ENCODE measurements around the gene ATIC.

Gene ATIC

GRCh38 chr2:215272918-215273317, 38.9 kb upstream of the ATIC start (continued):
- no peak for TF ChIP-seq ZNF518A (tag by site-specific recombination; conservative IDR thresholded peaks at IDR 0.05; ENCODE audit: low read depth)
- TF ChIP-seq BCL6B (tag by site-specific recombination; IDR thresholded peaks at IDR 0.05), result no peak

- Histone ChIP-seq H3K9me3 (ENCODE audit: control insufficient read depth, insufficient read depth, low read depth, low read length) (no peaks in the 10 kb centered on the region), H3K27ac (ENCODE audit: extremely low read depth, low read depth, low read length) (no peak overlapping the region), H3K4me3 (ENCODE audit: low read depth, low read length) (no peak overlapping the region), H3K36me3 (ENCODE audit: control insufficient read depth in 2 of 2, insufficient read depth in 1 of 2, low read length in 2 of 2) (no peaks in the 10 kb centered on the region), H3K4me1 (ENCODE audit: control insufficient read depth, insufficient read depth, low read length) (no peaks in the 10 kb centered on the region)
- ChIA-PET CTCF (no interaction called here), POLR2A (no interaction called here)
- TF ChIP-seq ZNF394 (tag by site-specific recombination; IDR thresholded peaks at IDR 0.05; ENCODE audit: borderline replicate concordance) (no peak), ZNF138 (tag by site-specific recombination; IDR thresholded peaks at IDR 0.05; ENCODE audit: borderline replicate concordance) (no peak), BCL11A (tag by site-specific recombination; IDR thresholded peaks at IDR 0.05; ENCODE audit: low read depth) (no peak), SP2 (tag by site-specific recombination; IDR thresholded peaks at IDR 0.05) (no peak), ZBTB44 (tag by site-specific recombination; IDR thresholded peaks at IDR 0.05) (no peak), ZNF792 (tag by site-specific recombination; IDR thresholded peaks at IDR 0.05) (no peak), ZNF335 (tag by site-specific recombination; conservative IDR thresholded peaks at IDR 0.05) (no peak)
Observed at GRCh38 chr2:215274829-215275228, 37.0 kb upstream of the ATIC start.

GRCh38 chr2:215275824-215276223, 36.0 kb upstream of the ATIC start:
- H3K4me3 ChIP-seq (ENCODE audit: low read depth, low read length), result no peak overlapping the region
- TF ChIP-seq ZNF639 (tag by site-specific recombination; IDR thresholded peaks at IDR 0.05), result no peak
- TF ChIP-seq ZBTB17 (tag by site-specific recombination; IDR thresholded peaks at IDR 0.05), result no peak
- TF ChIP-seq YY2 (tag by site-specific recombination; IDR thresholded peaks at IDR 0.05), result no peak
- TF ChIP-seq ZSCAN18 (tag by site-specific recombination; IDR thresholded peaks at IDR 0.05), result no peak
- TF ChIP-seq BCL11B (tag by site-specific recombination; IDR thresholded peaks at IDR 0.05; ENCODE audit: low read depth), result no peak
- TF ChIP-seq ZNF155 (tag by site-specific recombination; IDR thresholded peaks at IDR 0.05), result no peak
- no peak for TF ChIP-seq ZIC2 (tag by site-specific recombination; IDR thresholded peaks at IDR 0.05)
- H3K27ac ChIP-seq (ENCODE audit: extremely low read depth, low read depth, low read length), result no peak overlapping the region
- no peaks in the 10 kb centered on the region for H3K9me3 ChIP-seq (ENCODE audit: control insufficient read depth, insufficient read depth, low read depth, low read length)
- no peaks in the 10 kb centered on the region for H3K4me1 ChIP-seq (ENCODE audit: control insufficient read depth, insufficient read depth, low read length)
- CTCF ChIA-PET, result interaction anchor here (0.5 to 0.7 kb wide), 3 partner anchors 119 to 297 kb away, joined by 3 to 4 read pairs (median 3); no protein-coding TSS in a partner anchor
- H3K36me3 ChIP-seq (ENCODE audit: control insufficient read depth in 2 of 2, insufficient read depth in 1 of 2, low read length in 2 of 2), result no peaks in the 10 kb centered on the region
- POLR2A ChIA-PET, result no interaction called here
